Pons (tissue), 1 donor: ENCODE data around the gene HOXB1.
"Not testable (repeated sequence)": the region's sequence is repeated elsewhere in the genome, so short reads cannot be mapped to it uniquely, and the experiment has no call there.

Experiments used
- DNase-seq: peaks from one replicate; pipeline ENCODE4 v3.0.0-alpha.2; 2016; ENCODE audit warnings: low spot score

Gene HOXB1

DNA sequence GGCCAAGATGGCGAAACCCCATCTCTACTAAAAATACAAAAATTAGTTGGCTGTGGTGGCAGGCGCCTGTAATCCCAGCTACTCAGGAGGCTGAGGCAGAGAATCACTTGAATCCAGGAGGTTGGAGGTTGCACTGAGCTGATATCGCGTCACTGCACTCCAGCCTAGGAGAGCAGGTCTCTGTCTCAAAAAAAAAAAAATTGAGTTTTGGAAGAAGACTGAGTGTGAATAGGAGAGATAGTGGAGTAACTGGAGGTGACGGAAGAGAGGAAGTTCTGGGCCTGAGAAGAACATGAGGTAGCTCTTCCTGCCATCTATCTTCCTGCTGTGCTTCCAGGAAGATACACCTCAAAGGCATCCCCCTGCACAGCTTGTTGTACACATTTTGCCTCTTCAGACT, 11.4 kb downstream of the HOXB1 start:
- DNase-seq: no peak

DNA sequence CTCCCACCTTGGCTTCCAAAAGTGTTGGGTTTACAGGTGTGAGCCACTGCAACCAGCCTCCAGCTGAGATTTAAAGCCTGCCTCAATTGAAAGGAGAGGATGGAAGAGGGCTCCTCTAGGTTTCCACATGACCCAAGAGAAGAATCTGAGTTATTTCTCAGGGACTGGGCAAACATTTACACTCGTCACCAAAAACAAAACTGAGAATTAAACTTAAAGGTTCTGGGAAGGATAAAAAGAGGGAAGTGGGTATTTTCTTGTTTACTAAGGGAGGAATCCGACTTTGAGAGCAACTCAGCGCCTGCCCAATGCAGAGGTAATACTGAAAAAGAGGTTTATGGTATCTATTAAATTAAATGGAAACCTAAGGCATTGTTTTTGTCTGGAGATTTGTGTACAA, 13.3 kb downstream of the HOXB1 start:
- no peak for DNase-seq

DNA sequence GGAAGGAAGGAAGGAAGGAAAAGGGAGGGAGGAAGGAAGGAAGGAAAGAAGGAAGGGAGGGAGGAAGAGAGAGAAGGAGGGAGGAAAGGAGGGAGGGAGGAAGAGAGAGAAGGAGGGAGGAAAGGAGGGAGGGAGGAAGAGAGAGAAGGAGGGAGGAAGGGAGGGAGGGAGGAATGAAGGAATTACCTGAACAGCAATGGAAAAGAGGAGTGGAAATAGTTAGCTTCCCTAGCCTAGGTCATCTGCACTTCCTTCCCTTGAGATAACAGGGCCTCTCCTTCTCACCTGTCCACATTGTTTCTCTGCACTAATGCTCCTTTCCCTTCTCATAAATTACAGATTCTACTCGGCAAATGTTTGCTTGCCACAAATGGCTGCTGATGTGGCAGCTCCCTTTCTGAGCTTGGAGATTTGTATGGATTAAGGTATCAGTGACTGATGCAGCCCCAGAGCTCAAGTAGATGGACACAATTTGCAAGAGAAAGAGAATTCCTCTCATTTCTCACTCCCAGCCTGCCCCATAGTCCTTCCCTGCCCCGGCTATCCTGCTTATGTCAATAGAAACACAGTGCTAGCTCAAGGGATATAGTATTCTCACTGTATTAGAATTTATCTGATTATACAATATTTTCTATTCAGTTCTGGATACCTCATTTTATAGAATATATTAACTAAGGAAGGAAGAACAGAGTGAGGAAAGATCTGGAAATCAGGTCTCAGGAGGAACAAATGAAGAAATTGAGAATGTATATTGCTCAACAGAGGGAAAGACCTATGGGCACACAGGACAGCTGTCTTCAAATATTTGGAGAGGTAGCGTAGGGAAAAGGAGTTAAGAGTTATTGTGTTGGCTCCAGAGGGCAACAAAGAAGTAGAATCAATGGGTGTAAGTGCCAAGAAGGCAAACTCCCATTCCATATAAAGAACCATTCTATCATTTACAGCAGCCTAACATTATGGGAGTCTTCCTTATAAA, 14.6 kb downstream of the HOXB1 start:
- no peak for DNase-seq

DNA sequence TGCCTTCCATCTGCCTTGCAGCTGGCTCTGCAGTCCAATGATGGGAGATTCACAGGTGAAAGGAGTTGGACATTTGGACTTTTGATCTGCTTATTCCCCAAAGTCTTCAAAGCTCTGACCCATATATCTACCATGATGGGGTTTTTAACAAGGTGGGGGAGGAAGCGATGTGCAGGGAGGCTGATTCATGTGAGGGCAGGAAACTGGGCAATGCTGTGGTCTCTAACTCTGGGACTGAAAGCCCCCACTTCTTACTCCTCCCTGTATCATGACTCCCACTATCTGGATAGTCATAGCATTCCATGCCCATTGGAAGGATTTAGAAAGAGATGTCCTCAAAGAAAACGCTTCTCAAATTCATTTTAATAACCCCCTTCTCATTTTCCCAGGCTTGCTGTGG, 16.3 kb downstream of the HOXB1 start:
- DNase-seq: no peak

DNA sequence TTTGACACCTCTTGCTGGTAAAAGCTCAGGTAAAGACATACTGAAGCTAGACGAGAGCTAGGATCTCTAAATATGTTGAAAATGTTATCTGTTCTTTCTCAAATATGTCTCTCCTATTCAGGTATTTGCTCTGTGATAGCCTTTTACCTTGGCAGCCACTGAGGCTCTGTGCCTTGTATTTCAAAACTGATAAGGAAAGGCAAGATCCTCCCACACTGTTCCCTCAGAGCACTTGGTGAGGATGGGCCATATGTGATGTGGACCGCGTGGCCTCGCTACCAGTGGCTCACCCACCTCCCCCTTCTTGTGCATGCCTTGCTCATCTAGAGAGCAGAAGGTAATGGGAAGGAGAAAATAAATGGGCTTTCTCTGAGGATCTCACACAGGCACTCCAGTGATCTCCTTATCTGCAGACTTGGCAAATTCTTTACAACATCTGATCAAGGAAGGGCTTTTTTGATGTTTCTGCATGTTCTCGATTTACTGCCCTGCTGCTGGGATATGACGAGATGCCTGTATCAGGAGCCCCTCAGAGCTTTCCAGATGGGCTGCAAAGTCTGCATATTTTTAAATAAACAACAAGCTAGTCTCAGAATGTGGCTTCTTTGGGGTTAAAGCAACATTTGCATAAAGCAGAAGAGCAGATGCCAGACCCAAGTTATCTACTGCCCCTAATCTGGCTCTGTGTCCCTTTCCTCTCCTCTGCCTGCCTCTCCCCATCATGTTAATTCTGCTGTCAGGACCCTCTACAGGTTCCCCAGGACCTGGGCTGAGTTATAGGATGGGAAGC, 16.9 kb downstream of the HOXB1 start:
- no peak for DNase-seq

DNA sequence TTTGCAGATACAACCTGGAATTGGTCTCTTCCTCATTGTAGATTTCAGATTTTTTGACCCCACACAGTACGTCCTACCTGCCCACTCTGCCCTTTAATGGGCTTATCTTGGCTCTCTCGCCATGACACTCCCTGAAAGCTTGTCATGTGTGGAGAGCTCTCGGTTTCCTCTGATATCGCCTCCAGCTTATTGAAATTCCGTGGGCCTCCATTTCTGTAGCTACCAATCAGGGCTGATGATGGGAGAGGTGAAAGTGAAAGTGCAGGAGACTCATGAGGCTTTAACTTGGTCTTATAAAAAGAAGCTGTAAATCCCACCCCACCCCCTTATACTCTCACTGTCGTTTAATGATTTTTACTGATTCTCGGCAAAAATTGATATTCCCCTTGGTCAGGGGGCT, 17.7 kb downstream of the HOXB1 start:
- no peak for DNase-seq

DNA sequence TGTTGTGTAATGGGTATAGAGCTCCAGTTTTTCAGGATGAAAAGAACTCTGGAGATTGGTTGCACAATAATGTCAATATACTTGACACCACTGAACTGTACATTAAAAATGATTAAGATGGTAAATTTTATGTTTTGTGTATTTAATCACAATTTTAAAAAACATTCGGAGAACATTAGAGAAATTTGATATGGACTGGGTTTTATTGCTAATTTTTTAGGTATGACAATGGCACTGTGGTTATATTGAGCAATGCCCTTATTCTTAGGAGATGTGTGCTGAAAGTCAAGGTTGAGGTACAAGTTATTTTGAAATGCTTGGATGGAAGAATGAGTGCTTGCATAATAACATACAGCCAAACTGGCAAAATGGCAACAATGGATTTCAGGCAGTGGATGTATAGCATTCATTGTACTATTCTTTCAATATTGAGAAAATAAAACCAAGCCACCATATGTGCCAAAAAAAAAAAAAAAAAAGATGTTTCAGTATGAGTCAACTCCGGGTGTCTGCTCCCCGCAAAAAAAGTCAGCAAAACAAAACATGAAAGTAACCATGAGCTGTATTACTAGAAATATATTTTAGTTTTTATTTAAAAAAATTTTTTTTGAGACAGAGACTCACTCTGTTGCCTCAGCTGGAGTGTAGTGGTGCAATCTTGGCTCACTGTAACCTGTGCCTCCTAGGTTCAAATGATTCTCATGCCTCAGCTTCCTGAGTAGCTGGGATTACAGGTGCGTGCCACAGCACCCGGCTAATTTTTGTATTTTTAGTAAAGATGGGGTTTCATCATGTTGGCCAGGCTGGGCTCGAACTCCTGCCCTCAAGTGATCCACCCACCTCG, 19.8 kb downstream of the HOXB1 start:
- no peak for DNase-seq

DNA sequence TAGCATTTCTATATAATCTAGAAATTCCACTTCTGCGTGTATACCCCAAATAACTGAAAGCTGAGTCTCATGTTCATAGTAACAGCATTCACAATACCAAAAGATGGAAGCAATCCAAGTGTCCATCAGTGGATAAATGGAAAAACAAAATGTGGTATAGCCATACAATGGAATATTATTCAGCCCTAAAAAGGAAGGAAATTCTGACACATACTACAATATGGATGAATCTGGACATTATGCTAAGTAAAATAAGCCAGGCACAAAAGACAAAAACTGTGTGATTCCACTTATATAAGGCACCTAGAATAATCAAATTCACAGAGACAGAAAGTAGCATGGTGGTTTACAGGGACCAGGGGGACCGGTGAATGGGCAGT, 20.4 kb downstream of the HOXB1 start:
- DNase-seq: no peak

GRCh38 chr17:48509708-48510107, 21.1 kb downstream of the HOXB1 start:
- DNase-seq: not testable (repeated sequence)

GRCh38 chr17:48506246-48506645, 24.6 kb downstream of the HOXB1 start:
- no peak for DNase-seq

GRCh38 chr17:48505788-48506187, 25.0 kb downstream of the HOXB1 start:
- peak; percentile 12 for DNase-seq

DNA sequence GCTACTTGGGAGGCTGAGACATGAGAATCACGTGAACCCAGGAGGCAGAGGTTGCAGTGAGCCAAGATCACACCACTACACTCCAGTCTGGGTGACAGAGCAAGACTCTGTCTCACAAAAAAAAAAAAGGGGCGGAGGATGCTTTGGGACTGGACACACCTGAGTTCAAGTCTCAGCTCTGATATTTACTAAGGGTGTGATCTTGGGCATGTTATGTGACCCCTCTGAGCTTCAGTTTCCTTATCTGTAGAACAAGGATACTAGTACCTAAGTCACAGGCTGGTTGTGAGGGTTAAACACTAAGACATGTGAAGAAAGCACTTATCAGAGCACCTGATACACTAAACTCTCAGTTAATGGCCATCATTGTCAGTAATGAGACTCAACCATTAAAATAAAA, 25.9 kb downstream of the HOXB1 start:
- no peak for DNase-seq

- no peak for DNase-seq
Observed at GRCh38 chr17:48503747-48504146, 27.1 kb downstream of the HOXB1 start.

DNA sequence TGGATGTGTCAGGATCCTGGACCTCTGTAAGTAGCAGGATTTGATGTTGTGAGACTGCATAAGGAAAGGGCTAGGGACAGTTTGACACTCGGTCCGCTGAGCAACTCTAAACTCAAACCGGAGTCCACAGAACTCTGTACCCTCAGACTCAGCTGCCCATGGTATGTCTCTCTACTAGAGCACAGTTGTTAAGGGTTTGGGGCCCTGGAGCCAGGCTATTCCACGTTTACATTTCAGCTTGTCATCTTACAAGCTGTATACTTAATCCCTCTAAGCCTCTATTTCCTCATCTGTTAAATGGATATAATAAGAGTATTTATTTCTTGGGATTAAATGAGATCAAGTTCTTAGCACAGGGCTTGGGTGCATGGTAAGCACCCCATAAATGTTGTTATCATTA, 27.9 kb downstream of the HOXB1 start:
- no peak for DNase-seq

DNA sequence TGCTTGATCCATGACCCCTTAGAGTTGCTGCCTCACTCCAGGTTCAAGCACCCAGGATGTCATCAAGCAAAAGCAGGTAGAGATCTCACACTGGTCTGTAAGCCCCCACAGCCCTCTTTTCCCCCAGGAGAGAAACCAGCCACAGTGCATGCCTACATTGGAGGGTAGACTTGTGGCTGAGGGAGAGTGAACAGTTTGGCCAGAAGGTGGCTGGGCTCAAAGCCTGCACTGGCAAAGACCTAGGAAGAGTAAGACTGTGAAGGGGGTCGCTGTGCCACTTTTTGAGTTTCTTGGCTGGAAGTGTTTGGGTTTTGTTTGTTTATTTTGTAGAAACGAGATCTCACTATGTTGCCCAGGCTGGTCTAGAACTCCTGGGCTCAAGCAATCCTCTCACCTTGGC, 28.5 kb downstream of the HOXB1 start:
- DNase-seq: no peak

DNA sequence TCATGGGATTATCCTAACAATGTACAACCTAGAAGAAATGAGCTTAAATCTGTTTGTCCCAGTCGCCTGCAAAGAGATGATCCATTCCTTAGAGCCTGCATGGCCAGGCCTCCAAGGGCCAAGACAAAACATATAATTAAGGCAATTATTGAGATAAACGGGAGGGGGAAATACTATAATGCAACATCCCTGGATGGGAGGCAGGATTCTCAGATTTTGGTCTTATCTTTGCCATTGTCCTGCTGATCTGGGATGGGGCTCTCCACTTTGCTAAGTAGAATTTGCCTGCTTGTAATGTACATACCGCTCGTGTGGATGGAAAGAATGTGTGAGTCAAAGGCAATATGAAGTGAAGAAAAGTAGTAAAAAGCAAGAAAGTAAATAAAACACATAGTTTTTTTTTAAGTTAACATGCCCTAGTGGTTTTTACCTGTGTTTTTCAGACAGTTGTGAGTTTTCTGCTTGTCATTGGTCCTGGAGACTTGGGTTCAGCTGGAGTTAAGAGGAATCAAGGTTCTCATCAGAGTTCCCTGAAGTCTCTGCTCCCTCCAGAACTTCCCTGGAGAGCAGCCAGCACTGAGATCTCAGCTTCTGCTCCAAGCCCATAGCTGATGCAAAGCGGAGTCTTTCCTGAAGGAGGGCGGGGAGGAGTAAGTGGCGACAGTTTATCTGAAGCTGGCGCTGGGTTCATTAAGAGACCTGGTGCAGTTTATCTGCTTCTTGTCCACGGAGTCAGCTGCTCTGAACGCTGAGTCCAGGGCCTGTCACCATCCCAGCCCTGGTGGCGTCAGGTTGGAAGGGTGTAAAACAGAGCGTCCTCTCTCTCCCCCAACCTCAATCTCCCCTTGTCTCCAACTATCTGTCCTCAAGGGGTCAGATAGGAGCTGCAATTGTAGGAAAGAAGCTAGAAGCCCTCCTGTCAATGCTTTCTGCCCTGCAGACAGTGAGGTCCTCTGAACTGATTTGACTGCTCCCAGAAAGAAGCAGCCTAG, 30.1 kb downstream of the HOXB1 start:
- no peak for DNase-seq

GRCh38 chr17:48499735-48500434, 30.9 kb downstream of the HOXB1 start:
- DNase-seq: no peak

DNA sequence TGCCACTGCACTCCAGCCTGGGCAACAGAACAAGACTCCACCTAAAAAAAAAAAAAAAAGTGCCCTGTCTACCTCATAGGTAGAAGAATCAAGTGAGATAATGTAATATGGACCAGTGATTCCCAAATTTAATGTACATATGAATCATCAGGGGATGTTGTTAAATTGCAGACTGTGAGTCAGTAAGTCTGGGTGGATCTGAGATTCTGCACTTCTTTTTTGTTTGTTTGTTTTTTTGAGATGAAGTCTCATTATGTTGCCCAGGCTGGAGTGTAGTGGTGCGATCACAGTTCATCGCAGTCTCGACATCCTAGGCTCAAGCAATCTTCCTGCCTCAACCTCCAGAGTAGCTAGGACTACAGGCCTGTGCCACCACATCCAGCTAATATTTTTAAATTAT, 31.6 kb downstream of the HOXB1 start:
- no peak for DNase-seq

GRCh38 chr17:48498164-48498850, 32.5 kb downstream of the HOXB1 start:
- no peak for DNase-seq

- DNase-seq: no peak
Observed at GRCh38 chr17:48497103-48497502, 33.7 kb downstream of the HOXB1 start.
